HepG2 (cell line): ENCODE measurements around the gene MTUS2. TPM values are rescaled to one million over a fixed set of nuclear protein-coding genes. Genes with fewer than 3 reads are reported as not detected.
A peak's percentile ranks its signal among the peaks of the same experiment; 100 is the strongest.

Experiments
- ATAC-seq: fragments of 200-7000 bp; cut with Tn5 transposase; 3 replicates; pipeline ENCODE4 v1.9.1; 2020; ENCODE audit warnings: mild to moderate bottlenecking, moderate library complexity
- BruUV-seq: library from RNA; stranded (reverse); fragments of 400-500 nt; replicated peaks from 2 replicates; lab custom pipeline; 2021; lab: Mats Ljungman, UMichigan
- CTCF ChIA-PET: fragments of 300-600 bp; formaldehyde crosslinking; extraction: SDS; loops from one replicate; lab custom pipeline; 2021; ENCODE audit warnings: low total read pairs, inconsistent platforms, low intra/inter-chr PET ratio; lab: Yijun Ruan, JAX
- POLR2A ChIA-PET: fragments of 350-600 bp; sonication (Branson Sonifier 250); formaldehyde crosslinking; loops from one replicate; lab custom pipeline; 2020; ENCODE audit warnings: antibody characterized with exemption, inconsistent platforms; lab: Yijun Ruan, JAX
- DNase-seq: peaks from one replicate; pipeline ENCODE4 v3.0.0-alpha.2; 2015; ENCODE audit warnings: low spot score
- FAIRE-seq: peaks from 3 replicates; lab custom pipeline; 2011; peaks lifted over from hg19 to GRCh38; lab: Jason Lieb, UNC
- H2AFZ ChIP-seq: one replicate; pipeline ENCODE4 v1.6.1; 2011; ENCODE audit warnings: low read length, inconsistent platforms
- H3K27ac ChIP-seq: fragments of 300-600 bp; 3 replicates; pipeline ENCODE4 v1.8.0; 2011; ENCODE audit warnings: mixed run types, mild to moderate bottlenecking, mixed read lengths, low read length, inconsistent platforms; ENCODE audit not compliant: insufficient read depth; ENCODE audit errors: extremely low read length
- H3K27me3 ChIP-seq, 2 experiments: fragments of 200-600 bp in 1 of 2; 2 replicates in 1 of 2; 3 replicates in 1 of 2; pipeline versions ENCODE4 v1.6.0 to v1.8.0; 2011; ENCODE audit warnings: low read length in 2 of 2, mild to moderate bottlenecking in 2 of 2, moderate library complexity in 2 of 2, inconsistent platforms in 1 of 2; ENCODE audit not compliant: insufficient read depth in 2 of 2, control insufficient read depth in 1 of 2
- H3K36me3 ChIP-seq, 2 experiments: fragments of 200-600 bp in 1 of 2; replicated peaks in 1 of 2; 2 replicates in 1 of 2; 3 replicates in 1 of 2; pipeline versions ENCODE4 v1.5.1 to v1.8.0; 2011; ENCODE audit warnings: low read length in 2 of 2, inconsistent platforms in 1 of 2; ENCODE audit not compliant: insufficient read depth in 2 of 2, control insufficient read depth in 1 of 2
- H3K4me1 ChIP-seq: 2 replicates; pipeline ENCODE4 v1.5.1; 2012; ENCODE audit warnings: low read length, inconsistent platforms; ENCODE audit not compliant: insufficient read depth
- H3K4me2 ChIP-seq: 2 replicates; pipeline ENCODE4 v1.6.0; 2011; ENCODE audit warnings: low read depth, low read length, inconsistent platforms
- H3K4me3 ChIP-seq, 3 experiments: fragments of 200-600 bp in 1 of 3; sonication (generic), shearing (Covaris generic) in 1 of 3; replicated peaks in 1 of 3; 2 replicates each; pipeline ENCODE4 v1.5.1; 2011 to 2016; ENCODE audit warnings: low read length in 3 of 3, inconsistent platforms in 2 of 3, low read depth in 2 of 3, mild to moderate bottlenecking in 2 of 3, control low read depth in 1 of 3, mixed read lengths in 1 of 3; ENCODE audit not compliant: insufficient read depth in 1 of 3
- H3K79me2 ChIP-seq: one replicate; pipeline ENCODE4 v1.6.1; 2011; ENCODE audit warnings: low read length, inconsistent platforms; ENCODE audit not compliant: insufficient read depth
- H3K9ac ChIP-seq: 2 replicates; pipeline ENCODE4 v1.6.0; 2011; ENCODE audit warnings: mild to moderate bottlenecking, low read depth, low read length, inconsistent platforms; ENCODE audit not compliant: insufficient read depth
- H3K9me3 ChIP-seq: 2 replicates; pipeline ENCODE4 v1.5.1; 2012; ENCODE audit warnings: mild to moderate bottlenecking, low read length
- H4K20me1 ChIP-seq: 2 replicates; pipeline ENCODE4 v1.6.0; 2011; ENCODE audit warnings: inconsistent platforms, mild to moderate bottlenecking, low read length, moderate library complexity; ENCODE audit not compliant: insufficient read depth
- KDM2A ChIP-seq: sonication (generic); formaldehyde crosslinking; IDR thresholded peaks from 2 replicates; pipeline ENCODE4 v1.4.0; 2020; ENCODE audit warnings: low read depth, missing genetic modification reagents, borderline replicate concordance
- NR2C2 ChIP-seq: sonication (generic); formaldehyde crosslinking; IDR thresholded peaks from 2 replicates; pipeline ENCODE4 v1.4.0; 2020; ENCODE audit warnings: missing genetic modification reagents, mild to moderate bottlenecking, moderate library complexity, borderline replicate concordance
- NR3C1 ChIP-seq: sonication (generic); formaldehyde crosslinking; IDR thresholded peaks from 2 replicates; pipeline ENCODE4 v1.4.0; 2020; ENCODE audit warnings: missing genetic modification reagents
- THAP11 ChIP-seq: IDR thresholded peaks from 2 replicates; pipeline ENCODE4 v1.6.1; 2016; ENCODE audit warnings: missing biosample characterization, missing genetic modification reagents
- ZMYM3 ChIP-seq: sonication (generic); formaldehyde crosslinking; IDR thresholded peaks from 2 replicates; pipeline ENCODE4 v1.5.1; 2020; ENCODE audit warnings: mild to moderate bottlenecking, missing genetic modification reagents
- ZNF143 ChIP-seq: sonication (generic); formaldehyde crosslinking; IDR thresholded peaks from 2 replicates; pipeline ENCODE4 v1.4.0; 2020; ENCODE audit warnings: missing genetic modification reagents
- ZNF263 ChIP-seq: sonication (generic); formaldehyde crosslinking; IDR thresholded peaks from 2 replicates; pipeline ENCODE4 v1.4.0; 2020; ENCODE audit warnings: missing genetic modification reagents
- ZNF44 ChIP-seq: sonication (generic); formaldehyde crosslinking; IDR thresholded peaks from 2 replicates; pipeline ENCODE4 v1.5.1; 2020; ENCODE audit warnings: mild to moderate bottlenecking, missing genetic modification reagents
- ZNF558 ChIP-seq: sonication (generic); formaldehyde crosslinking; IDR thresholded peaks from 2 replicates; pipeline ENCODE4 v1.9.0; 2022; ENCODE audit warnings: mild to moderate bottlenecking, missing genetic modification reagents, borderline replicate concordance
- ZNF687 ChIP-seq: sonication (generic); formaldehyde crosslinking; IDR thresholded peaks from 2 replicates; pipeline ENCODE4 v1.5.1; 2020; ENCODE audit warnings: mild to moderate bottlenecking, missing genetic modification reagents, moderate library complexity
- WGBS: methylation state at CpG from one replicate; pipeline ENCODE4 v1.1.6; 2017; ENCODE audit warnings: low lambda C conversion rate; 5-methylcytosine and 5-hydroxymethylcytosine counted together
- in situ Hi-C: cut with HindIII; loops from 2 replicates; pipeline ENCODE4 v1.10.0; 2017; ENCODE audit warnings: low pct_unique_long_range_greater_than_20kb; ENCODE audit not compliant: extremely low pct_ligation_motif_present
- intact Hi-C: fragments of 100-400 bp; cut with micrococcal nuclease; formaldehyde crosslinking; loops from one replicate; pipeline ENCODE4 v1.10.0; 2022; ENCODE audit not compliant: unreplicated experiment
- polyA plus RNA-seq, 8 experiments: library from polyadenylated mRNA; depleted of rRNA in 3 of 8; stranded (reverse) in 7 of 8; unstranded in 1 of 8; fragments of >200 nt; fragmentation: Illumina TruSeq in 4 of 8; extraction: Trizol in 4 of 8; gene quantifications; 2 replicates each; pipeline versions ENCODE4 v1.2.1 to v1.2.3, GENCODE V29; 2011 to 2016; ENCODE audit warnings: low read depth in 4 of 8, missing spikeins in 1 of 8, mixed read lengths in 1 of 8; ENCODE audit not compliant: insufficient read depth in 1 of 8
- total RNA-seq, 5 experiments: library from RNA; depleted of rRNA; stranded (reverse); fragments of >200 nt; fragmentation: Illumina TruSeq; extraction: Trizol; gene quantifications; 2 replicates each; pipeline ENCODE4 v1.2.3, GENCODE V29; 2016; ENCODE audit warnings: low read depth in 1 of 5
- TF ChIP-seq, protein P1 (sequence below): sonication (generic); IDR thresholded peaks from 2 replicates; pipeline ENCODE4 v1.6.1; 2016; ENCODE audit warnings: low read depth, borderline replicate concordance
- TF ChIP-seq, protein P2 (sequence below): sonication (generic); formaldehyde crosslinking; conservative IDR thresholded peaks from 2 replicates; pipeline ENCODE4 v1.8.0; 2022; ENCODE audit warnings: low read depth, missing genetic modification reagents

Gene MTUS2
- total and polyA plus RNA-seq, 2 of the 13 experiments (the other 11 are each of a cell fraction or from before 2014, with no cell fraction given), result not detected

DNA sequence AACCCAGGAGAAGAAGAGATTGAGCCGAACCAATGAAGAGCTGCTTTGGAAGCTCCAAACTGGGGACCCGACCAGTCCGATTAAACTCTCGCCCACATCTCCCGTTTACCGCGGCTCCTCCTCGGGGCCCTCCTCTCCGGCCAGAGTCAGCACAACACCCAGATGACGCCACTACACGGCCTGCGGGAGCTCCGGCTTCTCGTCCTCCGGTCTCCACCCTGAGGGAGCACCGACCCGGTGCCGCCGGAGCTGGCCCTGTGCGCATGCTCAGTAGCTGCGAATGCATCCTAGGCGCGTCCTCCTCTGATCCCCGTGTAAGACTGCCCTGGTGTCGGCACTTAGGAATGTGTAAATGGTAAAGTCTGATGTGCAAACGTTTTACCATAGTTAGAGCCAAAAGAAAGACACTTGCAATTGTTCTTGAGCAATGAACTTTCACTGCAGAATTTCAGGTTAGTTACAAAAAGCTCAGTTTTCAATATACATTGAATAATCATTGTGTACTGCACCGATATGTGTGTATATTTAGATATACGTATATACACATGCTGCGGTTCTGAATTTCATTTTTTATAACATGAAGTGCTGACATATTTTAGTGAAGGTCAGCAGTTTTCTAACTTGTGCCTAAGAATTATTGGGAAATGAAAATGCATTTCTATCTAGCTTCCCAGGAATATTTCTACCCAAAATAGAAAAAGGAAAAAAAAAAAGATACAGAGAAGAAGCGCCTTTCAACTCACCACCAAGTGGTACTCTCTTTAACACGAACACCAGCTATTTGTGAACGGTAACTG lies 683.1 kb downstream of the MTUS2 start:
- intact Hi-C loops, result loop anchor here (10.0 kb wide), 1 partner anchor 92 kb away; the partner anchor contains the start of gene SLC7A1
- Histone ChIP-seq H3K27me3 (peaks cover 3 to 35% of the 10 kb centered on the region in 2 experiments; a peak in 2 of 5 replicates), H3K4me3 (peak overlapping the region in 1 of 3 experiments; percentile 35; a peak in 1 of 6 replicates), H3K4me2 (peak overlapping the region; percentile 57), H3K79me2 (no peaks in the 10 kb centered on the region), H2AFZ (no peak overlapping the region), H3K9ac (no peak overlapping the region), H3K4me1 (peaks cover 11% of the 10 kb centered on the region), H3K36me3 (no peaks in the 10 kb centered on the region), H4K20me1 (peaks cover 4% of the 10 kb centered on the region; the same call in 1 of the 2 replicates), H3K9me3 (no peaks in the 10 kb centered on the region), H3K27ac (no peak overlapping the region)
- no TSS peak for BruUV-seq
- ChIA-PET POLR2A (no interaction called here), CTCF (no interaction called here)
- WGBS, result 38% methylated on average over 13 of the region's 32 CpGs
- DNase-seq (no peak), FAIRE-seq (no peak), ATAC-seq (peak; percentile 24)
- in situ Hi-C loops, result loop anchor here (10.0 kb wide), 1 partner anchor 612 kb away; no protein-coding TSS in a partner anchor
- TF ChIP-seq ZNF263 (CRISPR knock-in tag) (peak; percentile 94), ZMYM3 (no peak), THAP11 (CRISPR knock-in tag) (no peak), ZNF143 (CRISPR knock-in tag) (no peak), NR2C2 (CRISPR knock-in tag) (no peak), KDM2A (CRISPR knock-in tag) (peak; percentile 50; the same call in 1 of the 2 replicates), ZNF44 (CRISPR knock-in tag) (no peak), ZNF558 (no peak), NR3C1 (CRISPR knock-in tag) (no peak), ZNF687 (CRISPR knock-in tag) (peak; percentile 21; the same call in 1 of the 2 replicates)
- TF ChIP-seq, protein P1, sequence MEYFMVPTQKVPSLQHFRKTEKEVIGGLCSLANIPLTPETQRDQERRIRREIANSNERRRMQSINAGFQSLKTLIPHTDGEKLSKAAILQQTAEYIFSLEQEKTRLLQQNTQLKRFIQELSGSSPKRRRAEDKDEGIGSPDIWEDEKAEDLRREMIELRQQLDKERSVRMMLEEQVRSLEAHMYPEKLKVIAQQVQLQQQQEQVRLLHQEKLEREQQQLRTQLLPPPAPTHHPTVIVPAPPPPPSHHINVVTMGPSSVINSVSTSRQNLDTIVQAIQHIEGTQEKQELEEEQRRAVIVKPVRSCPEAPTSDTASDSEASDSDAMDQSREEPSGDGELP, result no peak
- TF ChIP-seq, protein P2, sequence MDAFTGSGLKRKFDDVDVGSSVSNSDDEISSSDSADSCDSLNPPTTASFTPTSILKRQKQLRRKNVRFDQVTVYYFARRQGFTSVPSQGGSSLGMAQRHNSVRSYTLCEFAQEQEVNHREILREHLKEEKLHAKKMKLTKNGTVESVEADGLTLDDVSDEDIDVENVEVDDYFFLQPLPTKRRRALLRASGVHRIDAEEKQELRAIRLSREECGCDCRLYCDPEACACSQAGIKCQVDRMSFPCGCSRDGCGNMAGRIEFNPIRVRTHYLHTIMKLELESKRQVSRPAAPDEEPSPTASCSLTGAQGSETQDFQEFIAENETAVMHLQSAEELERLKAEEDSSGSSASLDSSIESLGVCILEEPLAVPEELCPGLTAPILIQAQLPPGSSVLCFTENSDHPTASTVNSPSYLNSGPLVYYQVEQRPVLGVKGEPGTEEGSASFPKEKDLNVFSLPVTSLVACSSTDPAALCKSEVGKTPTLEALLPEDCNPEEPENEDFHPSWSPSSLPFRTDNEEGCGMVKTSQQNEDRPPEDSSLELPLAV (CRISPR knock-in tag), result no peak
